ENCODE data around the gene FOXP2. TPM values are rescaled to one million over a fixed set of nuclear protein-coding genes. Genes with fewer than 3 reads are reported as not detected.
"Not testable (repeated sequence)": the region's sequence is repeated elsewhere in the genome, so short reads cannot be mapped to it uniquely, and the experiment has no call there.

The FOXP2 gene
- total RNA-seq, 8 experiments from 2014 or later: 1.1 to 10.3 (median 6.7) TPM

DNA sequence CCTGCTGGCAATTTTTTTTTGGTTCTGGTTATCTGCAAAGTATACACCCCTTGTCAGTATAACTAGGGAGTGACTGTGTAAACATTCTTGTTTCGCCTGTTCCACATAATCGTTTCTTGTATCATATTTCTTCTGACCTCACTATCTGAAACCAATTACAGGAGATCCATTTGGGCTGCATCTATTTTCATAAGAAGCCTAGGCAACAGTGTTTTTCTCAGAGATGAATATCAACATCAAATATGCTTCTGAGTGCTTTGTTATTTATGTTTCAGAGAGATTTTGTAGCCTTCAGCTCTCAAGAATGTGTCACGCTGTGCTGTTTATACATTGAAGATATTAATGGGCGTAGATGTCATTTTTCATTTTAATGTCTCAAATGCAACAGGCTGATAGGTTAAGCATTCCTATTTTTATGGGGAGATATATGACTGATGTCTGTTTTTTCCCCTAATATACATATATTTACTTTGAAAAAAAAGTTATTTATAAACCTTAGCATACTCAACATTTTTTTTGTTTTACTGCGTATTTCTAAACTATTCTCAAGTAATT, 115.5 kb downstream of the FOXP2 start:
- 21 to 100% (median 78%) methylated on average over 1 to 5 of the region's 5 CpGs for WGBS, 10 experiments
- peak; percentile 45 to 91 (median 84) for ATAC-seq (replicated peaks in 6 of 8)
- no peak overlapping the region for H3K27ac ChIP-seq
- no peak overlapping the region for H3K4me3 ChIP-seq
- peaks cover 6 to 9% of the 10 kb centered on the region in 2 donors for H3K4me1 ChIP-seq (replicated peaks in 1 of 2)
- in situ Hi-C loops (cut with MboI; ENCODE audit: low pct_unique_long_range_greater_than_20kb in 2 of 9, low sequenced_read_pairs in 9 of 9, unreplicated experiment in 9 of 9): no loop called here

DNA sequence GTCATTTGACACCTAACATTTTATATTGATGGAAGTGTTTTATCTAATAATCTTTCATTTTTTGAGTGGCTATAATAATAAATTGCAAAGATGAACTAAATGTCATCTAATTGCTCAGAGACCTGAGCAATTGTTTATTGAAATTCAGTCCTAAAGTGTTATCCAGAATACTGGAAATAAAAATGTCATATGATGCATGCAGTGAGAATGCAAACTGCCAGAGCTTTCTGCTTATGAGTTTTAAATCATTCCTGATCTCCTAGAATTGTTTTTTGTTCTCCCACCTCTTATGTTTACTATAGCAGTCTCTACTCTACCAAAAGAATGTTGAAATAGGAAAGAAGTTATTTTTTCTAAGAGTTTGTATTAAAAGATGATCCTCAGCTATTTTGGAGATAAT, 116.7 kb downstream of the FOXP2 start:
- Histone ChIP-seq H3K27ac (no peak overlapping the region), H3K4me1 (replicated peaks in 1 of 2) (peaks cover 13 to 14% of the 10 kb centered on the region in 2 donors), H3K4me3 (no peak overlapping the region)
- peak in 3 of 8 experiments; percentile 16 to 32 (median 23) for ATAC-seq (replicated peaks in 6 of 8)
- in situ Hi-C loops (cut with MboI; ENCODE audit: low pct_unique_long_range_greater_than_20kb in 2 of 9, low sequenced_read_pairs in 9 of 9, unreplicated experiment in 9 of 9): no loop called here

- in situ Hi-C loops (cut with MboI; ENCODE audit: low pct_unique_long_range_greater_than_20kb in 2 of 9, low sequenced_read_pairs in 9 of 9, unreplicated experiment in 9 of 9): no loop called here
- peak; percentile 53 to 93 (median 74) for ATAC-seq (replicated peaks in 6 of 8)
- H3K4me1 ChIP-seq (replicated peaks in 1 of 2): peaks cover 13 to 17% of the 10 kb centered on the region in 2 donors
- no peak overlapping the region for H3K4me3 ChIP-seq
- 0 to 65% (median 41%) methylated on average over 1 to 3 of the region's 3 CpGs for WGBS, 10 experiments
- no peak overlapping the region for H3K27ac ChIP-seq
These were observed 118.5 kb downstream of the FOXP2 start for GRCh38 chr7:114533131-114533530.

DNA sequence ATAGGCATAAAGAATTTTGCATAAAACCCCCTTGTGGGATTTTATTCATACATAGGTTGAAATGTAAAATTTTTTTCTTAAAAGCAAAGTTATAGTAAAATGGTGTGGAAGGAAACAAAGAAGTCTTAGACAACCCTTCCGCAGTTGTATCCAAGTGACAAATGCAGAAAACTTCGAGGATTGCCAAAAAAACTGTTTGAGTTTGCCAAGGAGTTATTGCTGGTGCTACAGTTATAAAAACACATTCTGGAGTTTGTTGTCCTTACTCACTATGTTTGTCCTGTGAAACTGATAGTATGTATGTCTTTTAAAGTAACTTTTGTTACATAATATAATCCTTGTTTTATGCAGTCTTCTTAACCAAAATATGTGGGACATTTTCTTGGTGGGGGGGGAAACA, 120.3 kb downstream of the FOXP2 start:
- ATAC-seq (replicated peaks in 6 of 8): peak in 1 of 8 experiments; percentile 5
- in situ Hi-C loops (cut with MboI; ENCODE audit: low pct_unique_long_range_greater_than_20kb in 2 of 9, low sequenced_read_pairs in 9 of 9, unreplicated experiment in 9 of 9): no loop called here
- WGBS, 10 experiments: 25 to 100% (median 85%) methylated on average over 1 to 2 of the region's 2 CpGs
- H3K4me3 ChIP-seq: no peak overlapping the region
- H3K27ac ChIP-seq: no peak overlapping the region
- H3K4me1 ChIP-seq (replicated peaks in 1 of 2): peaks cover 13 to 17% of the 10 kb centered on the region in 2 donors

DNA sequence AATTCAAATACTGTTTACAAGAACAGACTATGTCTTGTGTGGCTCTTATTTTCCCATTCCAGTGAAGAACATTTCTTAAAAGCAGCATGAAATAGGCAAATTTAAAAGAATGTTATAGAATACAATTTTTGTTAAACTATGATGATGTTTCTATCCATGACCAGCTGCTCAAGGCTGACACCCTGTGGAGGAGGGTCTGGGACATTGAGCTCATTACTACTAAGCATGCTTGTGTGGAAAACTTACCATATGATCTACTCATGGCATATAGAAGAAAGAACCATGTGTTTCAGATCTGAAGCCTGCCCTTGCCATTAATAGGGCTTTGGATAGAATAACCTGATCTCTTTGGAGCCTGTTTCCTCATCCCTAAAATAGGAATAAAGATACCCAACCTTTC, 125.0 kb downstream of the FOXP2 start:
- in situ Hi-C loops (cut with MboI; ENCODE audit: low pct_unique_long_range_greater_than_20kb in 2 of 9, low sequenced_read_pairs in 9 of 9, unreplicated experiment in 9 of 9): no loop called here
- peaks cover 4 to 11% of the 10 kb centered on the region in 2 donors for H3K4me1 ChIP-seq (replicated peaks in 1 of 2)
- no peak overlapping the region for H3K27ac ChIP-seq
- peak in 4 of 8 experiments; percentile 49 to 79 (median 50) for ATAC-seq (replicated peaks in 6 of 8)
- H3K4me3 ChIP-seq: no peak overlapping the region

DNA sequence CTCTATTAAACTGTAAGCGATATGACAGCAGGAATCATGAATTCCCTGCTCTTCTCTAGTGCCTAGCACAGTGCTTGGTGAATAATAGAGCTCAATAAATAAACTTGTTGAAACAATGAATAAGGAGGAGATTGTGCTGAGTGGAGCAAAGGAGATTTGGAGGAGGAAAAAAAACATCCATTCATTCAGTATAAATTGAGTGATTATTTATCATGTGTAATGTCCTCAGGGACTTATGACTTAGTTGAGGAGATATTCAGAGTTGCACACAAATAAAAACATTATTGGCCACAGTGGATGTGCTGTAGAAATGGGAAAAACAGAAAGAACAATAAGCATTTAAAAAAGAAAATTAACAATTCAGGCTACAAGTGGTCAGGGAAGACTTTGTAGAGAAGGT, 125.7 kb downstream of the FOXP2 start:
- no peak for ATAC-seq (replicated peaks in 6 of 8)
- no peak overlapping the region for H3K4me3 ChIP-seq
- no peak overlapping the region for H3K27ac ChIP-seq
- WGBS, 10 experiments: 67 to 100% (median 100%) methylated on average over 1 of the region's 1 CpG; no CpG with 5 or more reads in 3 of the 10 experiments
- peaks cover 4 to 11% of the 10 kb centered on the region in 2 donors for H3K4me1 ChIP-seq (replicated peaks in 1 of 2)
- in situ Hi-C loops (cut with MboI; ENCODE audit: low pct_unique_long_range_greater_than_20kb in 2 of 9, low sequenced_read_pairs in 9 of 9, unreplicated experiment in 9 of 9): no loop called here

- in situ Hi-C loops (cut with MboI; ENCODE audit: low pct_unique_long_range_greater_than_20kb in 2 of 9, low sequenced_read_pairs in 9 of 9, unreplicated experiment in 9 of 9); ATAC-seq (replicated peaks in 6 of 8); H3K4me1 ChIP-seq (replicated peaks in 1 of 2); H3K27ac ChIP-seq; H3K4me3 ChIP-seq: not testable (repeated sequence)
- 70 to 98% (median 84%) methylated on average over 4 to 13 of the region's 14 CpGs; no CpG with 5 or more reads in 2 of the 10 experiments for WGBS, 10 experiments
These were observed 132.7 kb downstream of the FOXP2 start for GRCh38 chr7:114547346-114547745.

GRCh38 chr7:114548081-114548980, 133.7 kb downstream of the FOXP2 start:
- peak in 2 of 8 experiments; percentile 36 to 49 for ATAC-seq (replicated peaks in 6 of 8)
- H3K4me3 ChIP-seq: no peak overlapping the region
- H3K4me1 ChIP-seq (replicated peaks in 1 of 2): no peaks in the 10 kb centered on the region
- H3K27ac ChIP-seq: no peak overlapping the region
- in situ Hi-C loops (cut with MboI; ENCODE audit: low pct_unique_long_range_greater_than_20kb in 2 of 9, low sequenced_read_pairs in 9 of 9, unreplicated experiment in 9 of 9): no loop called here
- 0 to 82% (median 42%) methylated on average over 1 of the region's 1 CpG; no CpG with 5 or more reads in 2 of the 10 experiments for WGBS, 10 experiments

- no peaks in the 10 kb centered on the region for H3K4me1 ChIP-seq (replicated peaks in 1 of 2)
- ATAC-seq (replicated peaks in 6 of 8): peak; percentile 22 to 86 (median 64)
- in situ Hi-C loops (cut with MboI; ENCODE audit: low pct_unique_long_range_greater_than_20kb in 2 of 9, low sequenced_read_pairs in 9 of 9, unreplicated experiment in 9 of 9): no loop called here
- H3K4me3 ChIP-seq: no peak overlapping the region
- WGBS, 10 experiments: 23 to 96% (median 66%) methylated on average over 2 to 6 of the region's 6 CpGs
- H3K27ac ChIP-seq: no peak overlapping the region
These were observed 140.3 kb downstream of the FOXP2 start for GRCh38 chr7:114554781-114555537.

DNA sequence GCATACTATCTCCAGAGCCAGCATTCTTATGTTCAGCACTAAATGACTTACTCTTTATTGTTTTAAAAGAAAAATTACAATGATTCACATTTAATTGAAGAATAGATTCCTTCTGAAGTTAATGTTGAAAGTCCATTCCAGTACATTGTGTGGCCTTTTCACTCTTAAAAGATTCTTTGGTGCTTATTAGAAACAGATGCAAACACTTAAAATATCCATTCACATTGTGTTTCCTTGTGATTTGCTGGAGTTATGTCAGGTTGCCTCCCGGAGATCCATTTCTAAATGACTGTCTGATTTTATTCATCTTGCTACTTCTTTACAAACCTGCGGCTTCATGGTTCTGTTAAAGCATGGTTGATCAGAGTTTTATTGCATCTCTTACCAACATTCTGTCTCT, 152.8 kb downstream of the FOXP2 start:
- H3K27ac ChIP-seq: no peak overlapping the region
- in situ Hi-C loops (cut with MboI; ENCODE audit: low pct_unique_long_range_greater_than_20kb in 2 of 9, low sequenced_read_pairs in 9 of 9, unreplicated experiment in 9 of 9): no loop called here
- H3K4me1 ChIP-seq (replicated peaks in 1 of 2): no peaks in the 10 kb centered on the region
- ATAC-seq (replicated peaks in 6 of 8): peak in 2 of 8 experiments; percentile 50 to 52
- no peak overlapping the region for H3K4me3 ChIP-seq
- whole genome bisulfite sequencing, 10 experiments: 0 to 100% (median 54%) methylated on average over 1 to 2 of the region's 2 CpGs; no CpG with 5 or more reads in 2 of the 10 experiments

- no peaks in the 10 kb centered on the region for H3K4me1 ChIP-seq (replicated peaks in 1 of 2)
- no peak for ATAC-seq (replicated peaks in 6 of 8)
- H3K27ac ChIP-seq: no peak overlapping the region
- WGBS, 10 experiments: 60 to 100% (median 100%) methylated on average over 1 of the region's 1 CpG; no CpG with 5 or more reads in 3 of the 10 experiments
- in situ Hi-C loops (cut with MboI; ENCODE audit: low pct_unique_long_range_greater_than_20kb in 2 of 9, low sequenced_read_pairs in 9 of 9, unreplicated experiment in 9 of 9): no loop called here
- no peak overlapping the region for H3K4me3 ChIP-seq
These were observed 154.6 kb downstream of the FOXP2 start for GRCh38 chr7:114569220-114569619.

DNA sequence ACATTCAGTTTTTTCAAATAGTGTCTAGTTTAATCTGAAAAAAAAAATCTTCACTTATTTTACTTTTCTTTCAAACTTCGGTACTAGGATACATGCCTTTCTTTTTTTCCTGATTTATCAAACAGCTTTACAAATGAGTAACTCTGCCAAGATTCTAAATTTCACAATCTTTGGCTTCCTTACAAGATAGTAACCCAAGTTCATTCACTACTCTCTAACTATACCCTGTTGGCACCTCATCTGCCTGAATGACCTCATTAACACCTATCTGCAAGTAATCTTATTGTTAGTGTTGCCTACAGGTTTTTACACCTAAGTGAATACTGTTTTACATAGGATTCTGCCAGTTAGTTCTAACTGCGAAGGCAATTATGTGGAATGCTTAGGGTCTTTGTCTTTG, 159.8 kb downstream of the FOXP2 start:
- in situ Hi-C loops (cut with MboI; ENCODE audit: low pct_unique_long_range_greater_than_20kb in 2 of 9, low sequenced_read_pairs in 9 of 9, unreplicated experiment in 9 of 9): no loop called here
- no peak for ATAC-seq (replicated peaks in 6 of 8)
- 8 to 100% (median 81%) methylated on average over 1 to 2 of the region's 2 CpGs for WGBS, 10 experiments

DNA sequence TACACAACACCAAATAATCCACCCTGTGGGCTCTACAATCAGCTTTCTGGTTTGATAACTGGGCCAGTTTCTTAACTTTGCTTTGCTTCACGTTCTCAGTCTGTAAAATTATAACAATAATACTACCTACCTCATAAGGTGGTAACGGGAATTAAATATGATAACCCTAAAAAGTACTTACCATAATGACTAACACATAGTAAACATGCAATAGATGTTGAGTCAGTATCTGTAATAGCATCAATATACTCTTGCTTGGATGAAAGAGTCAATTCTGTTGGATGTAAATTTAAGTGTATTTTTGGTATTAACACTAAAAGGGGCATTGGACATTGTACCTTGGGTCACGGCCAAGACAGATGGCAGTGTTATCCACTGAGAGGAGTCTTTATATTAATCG, 160.5 kb downstream of the FOXP2 start:
- in situ Hi-C loops (cut with MboI; ENCODE audit: low pct_unique_long_range_greater_than_20kb in 2 of 9, low sequenced_read_pairs in 9 of 9, unreplicated experiment in 9 of 9): no loop called here
- 40 to 94% (median 80%) methylated on average over 1 to 4 of the region's 4 CpGs; no CpG with 5 or more reads in 1 of the 10 experiments for WGBS, 10 experiments
- no peaks in the 10 kb centered on the region for H3K4me1 ChIP-seq (replicated peaks in 1 of 2)
- ATAC-seq (replicated peaks in 6 of 8): no peak
- H3K4me3 ChIP-seq: no peak overlapping the region
- no peak overlapping the region for H3K27ac ChIP-seq

More for the DNA sequence above, 159.8 kb downstream of the FOXP2 start:
- H3K27ac ChIP-seq: no peak overlapping the region
- no peaks in the 10 kb centered on the region for H3K4me1 ChIP-seq (replicated peaks in 1 of 2)
- no peak overlapping the region for H3K4me3 ChIP-seq

All from motor neuron (in vitro differentiated cells).